HEK293 (cell line): ENCODE measurements around the gene EGR2.

Source experiments
- GLI2 ChIP-seq: fragments of 450-650 bp; formaldehyde crosslinking; IDR thresholded peaks from 2 replicates; pipeline ENCODE4; 2017; ENCODE audit warnings: missing biosample characterization, missing genetic modification characterization, low read depth, borderline replicate concordance
- KLF16 ChIP-seq: fragments of 450-650 bp; formaldehyde crosslinking; IDR thresholded peaks from 2 replicates; pipeline ENCODE4 v1.5.1; 2017; ENCODE audit warnings: missing biosample characterization, missing genetic modification characterization
- ZNF10 ChIP-seq: fragments of 450-650 bp; formaldehyde crosslinking; IDR thresholded peaks from 2 replicates; pipeline ENCODE4 v1.5.1; 2017; ENCODE audit warnings: missing biosample characterization, missing genetic modification characterization
- TF ChIP-seq, protein P1 (sequence below): fragments of 450-650 bp; formaldehyde crosslinking; IDR thresholded peaks from 2 replicates; pipeline ENCODE4 v1.5.1; 2016; ENCODE audit warnings: missing biosample characterization, missing genetic modification characterization
- TF ChIP-seq, protein P2 (sequence below): fragments of 450-650 bp; formaldehyde crosslinking; IDR thresholded peaks from 2 replicates; pipeline ENCODE4 v1.5.1; 2016; ENCODE audit warnings: missing biosample characterization, missing genetic modification characterization

DNA sequence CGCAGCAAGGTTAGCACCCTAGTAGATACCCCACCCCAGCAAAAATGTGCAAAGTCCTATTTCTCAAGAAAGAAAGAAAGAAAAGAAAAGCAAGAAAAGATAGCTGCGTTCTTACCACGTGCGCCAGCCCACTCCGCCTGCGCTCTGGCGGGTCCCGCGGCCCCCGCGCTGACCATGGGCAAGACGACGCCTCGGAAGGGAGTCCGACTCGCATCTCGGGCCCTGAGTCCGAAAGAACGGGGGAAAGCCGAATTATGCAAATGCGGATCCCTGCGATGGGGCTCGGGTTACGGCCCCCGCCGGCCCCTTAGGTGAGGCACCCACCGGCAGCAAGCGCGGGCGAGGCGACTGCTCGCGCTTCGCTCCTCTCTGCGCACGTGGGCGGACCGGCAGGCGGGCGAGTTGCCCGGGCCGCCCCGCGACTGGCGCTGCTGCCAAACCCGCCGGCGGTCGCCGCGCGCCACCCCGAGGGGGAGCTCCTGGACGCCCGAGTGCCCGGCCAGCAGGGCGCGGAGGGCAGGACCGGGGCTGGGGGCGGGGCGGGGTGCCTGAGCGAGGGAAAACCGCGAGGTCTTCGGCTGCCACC, 2.4 kb upstream of the EGR2 start:
- TF ChIP-seq GLI2 (tag by site-specific recombination) (no peak), ZNF10 (no peak), KLF16 (tag by site-specific recombination) (no peak)
- TF ChIP-seq, protein P1, sequence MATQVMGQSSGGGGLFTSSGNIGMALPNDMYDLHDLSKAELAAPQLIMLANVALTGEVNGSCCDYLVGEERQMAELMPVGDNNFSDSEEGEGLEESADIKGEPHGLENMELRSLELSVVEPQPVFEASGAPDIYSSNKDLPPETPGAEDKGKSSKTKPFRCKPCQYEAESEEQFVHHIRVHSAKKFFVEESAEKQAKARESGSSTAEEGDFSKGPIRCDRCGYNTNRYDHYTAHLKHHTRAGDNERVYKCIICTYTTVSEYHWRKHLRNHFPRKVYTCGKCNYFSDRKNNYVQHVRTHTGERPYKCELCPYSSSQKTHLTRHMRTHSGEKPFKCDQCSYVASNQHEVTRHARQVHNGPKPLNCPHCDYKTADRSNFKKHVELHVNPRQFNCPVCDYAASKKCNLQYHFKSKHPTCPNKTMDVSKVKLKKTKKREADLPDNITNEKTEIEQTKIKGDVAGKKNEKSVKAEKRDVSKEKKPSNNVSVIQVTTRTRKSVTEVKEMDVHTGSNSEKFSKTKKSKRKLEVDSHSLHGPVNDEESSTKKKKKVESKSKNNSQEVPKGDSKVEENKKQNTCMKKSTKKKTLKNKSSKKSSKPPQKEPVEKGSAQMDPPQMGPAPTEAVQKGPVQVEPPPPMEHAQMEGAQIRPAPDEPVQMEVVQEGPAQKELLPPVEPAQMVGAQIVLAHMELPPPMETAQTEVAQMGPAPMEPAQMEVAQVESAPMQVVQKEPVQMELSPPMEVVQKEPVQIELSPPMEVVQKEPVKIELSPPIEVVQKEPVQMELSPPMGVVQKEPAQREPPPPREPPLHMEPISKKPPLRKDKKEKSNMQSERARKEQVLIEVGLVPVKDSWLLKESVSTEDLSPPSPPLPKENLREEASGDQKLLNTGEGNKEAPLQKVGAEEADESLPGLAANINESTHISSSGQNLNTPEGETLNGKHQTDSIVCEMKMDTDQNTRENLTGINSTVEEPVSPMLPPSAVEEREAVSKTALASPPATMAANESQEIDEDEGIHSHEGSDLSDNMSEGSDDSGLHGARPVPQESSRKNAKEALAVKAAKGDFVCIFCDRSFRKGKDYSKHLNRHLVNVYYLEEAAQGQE: no peak
- TF ChIP-seq, protein P2, sequence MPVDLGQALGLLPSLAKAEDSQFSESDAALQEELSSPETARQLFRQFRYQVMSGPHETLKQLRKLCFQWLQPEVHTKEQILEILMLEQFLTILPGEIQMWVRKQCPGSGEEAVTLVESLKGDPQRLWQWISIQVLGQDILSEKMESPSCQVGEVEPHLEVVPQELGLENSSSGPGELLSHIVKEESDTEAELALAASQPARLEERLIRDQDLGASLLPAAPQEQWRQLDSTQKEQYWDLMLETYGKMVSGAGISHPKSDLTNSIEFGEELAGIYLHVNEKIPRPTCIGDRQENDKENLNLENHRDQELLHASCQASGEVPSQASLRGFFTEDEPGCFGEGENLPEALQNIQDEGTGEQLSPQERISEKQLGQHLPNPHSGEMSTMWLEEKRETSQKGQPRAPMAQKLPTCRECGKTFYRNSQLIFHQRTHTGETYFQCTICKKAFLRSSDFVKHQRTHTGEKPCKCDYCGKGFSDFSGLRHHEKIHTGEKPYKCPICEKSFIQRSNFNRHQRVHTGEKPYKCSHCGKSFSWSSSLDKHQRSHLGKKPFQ (tag by site-specific recombination): no peak
